Stomach (tissue), 9 donors: Measurements from ENCODE around the gene CALY. TPM values are rescaled to one million over a fixed set of nuclear protein-coding genes. Genes with fewer than 3 reads are reported as not detected.
"Not testable (repeated sequence)": the region's sequence is repeated elsewhere in the genome, so short reads cannot be mapped to it uniquely, and the experiment has no call there.

Experiments used
- DNase-seq, 2 donors: peaks; one replicate each; pipeline versions ENCODE4 v3.0.0 to v3.0.0-alpha.2; 2013 to 2019
- H3K27ac ChIP-seq, 5 donors: fragments of 200-600 bp in 4 of 5; sonication (generic) in 4 of 5; one replicate each; pipeline ENCODE4 v1.5.1; 2013 to 2019; ENCODE audit warnings: mild to moderate bottlenecking in 1 of 5, moderate library complexity in 1 of 5
- H3K27me3 ChIP-seq, 3 donors: fragments of 200-600 bp; sonication (generic); one replicate each; pipeline ENCODE4 v1.5.1; 2017 to 2019; ENCODE audit warnings: mixed run types in 1 of 3
- H3K36me3 ChIP-seq, 4 donors: fragments of 200-600 bp; sonication (generic); 1 replicate in 3 of 4; 2 replicates in 1 of 4; pipeline ENCODE4 v1.5.1; 2016 to 2019
- H3K4me1 ChIP-seq, 4 donors: fragments of 200-600 bp; sonication (generic); one replicate each; pipeline ENCODE4 v1.5.1; 2016 to 2019
- H3K4me3 ChIP-seq, 4 donors: fragments of 200-600 bp; sonication (generic) in 3 of 4; one replicate each; pipeline ENCODE4 v1.5.1; 2016 to 2019; ENCODE audit warnings: mild to moderate bottlenecking in 1 of 4
- H3K9me3 ChIP-seq, 4 donors: fragments of 200-600 bp; sonication (generic); one replicate each; pipeline ENCODE4 v1.5.1; 2016 to 2019
- CTCF ChIP-seq, 7 experiments: fragments of 450-650 bp in 4 of 7; fragments of 200-600 bp in 3 of 7; sonication (generic) in 3 of 7; IDR thresholded peaks; one replicate each; pipeline ENCODE4 v1.5.1; 2016 to 2019; ENCODE audit warnings: antibody characterized with exemption in 7 of 7, control low read depth in 2 of 7, mild to moderate bottlenecking in 1 of 7
- EP300 ChIP-seq: sonication (generic); formaldehyde crosslinking; IDR thresholded peaks from one replicate; pipeline ENCODE4 v1.6.1; 2017; ENCODE audit warnings: antibody characterized with exemption
- POLR2A ChIP-seq, 4 donors: fragments of 450-650 bp; IDR thresholded peaks; one replicate each; pipeline ENCODE4 v1.6.1; 2016; ENCODE audit warnings: antibody characterized with exemption in 4 of 4, control low read depth in 2 of 4, mild to moderate bottlenecking in 1 of 4, moderate library complexity in 1 of 4
- POLR2AphosphoS5 ChIP-seq, 3 donors: sonication (generic); formaldehyde crosslinking; IDR thresholded peaks; one replicate each; pipeline ENCODE4 v1.6.1; 2016; ENCODE audit warnings: antibody characterized with exemption in 3 of 3
- WGBS, 5 donors: extraction: QIAGEN DNeasy Blood & Tissue Kit in 3 of 5; methylation state at CpG; one replicate each; pipeline versions ENCODE4 v1.1.5 to v1.1.7; 2013 to 2018; 5-methylcytosine and 5-hydroxymethylcytosine counted together
- intact Hi-C: fragments of 100-400 bp; cut with DNase I; formaldehyde crosslinking; loops from one replicate; pipeline ENCODE4 v1.15.1; 2023; ENCODE audit warnings: low total_unique reads
- polyA plus RNA-seq, 3 donors: library from polyadenylated mRNA; stranded (reverse); fragments of 200-250 nt; gene quantifications; one replicate each; pipeline ENCODE4 v1.2.3, GENCODE V29; 2013
- total RNA-seq, 5 donors: library from RNA; depleted of rRNA; stranded (reverse); fragments of >200 nt; gene quantifications; one replicate each; pipeline versions ENCODE4 v1.1.0 to v1.2.3, GENCODE V29; 2014 to 2016
- donor health status: healthy with polysubstance abuse.
- donor health status: Bipolar disorder and iron deficiency.
- donor health status: healthy.

CALY gene
- total and polyA plus RNA-seq, 8 donors: 0.44 to 2.6 (median 1.4) TPM; not detected in 4

GRCh38 chr10:133378251-133379096, 41.8 kb upstream of the CALY start:
- no peaks in the 10 kb centered on the region for H3K9me3 ChIP-seq
- peak; percentile 75 to 89 for DNase-seq
- H3K27ac ChIP-seq: peak overlapping the region; percentile 85 to 93 (median 90)
- peak overlapping the region; percentile 75 to 97 (median 82) for H3K4me3 ChIP-seq
- intact Hi-C loops: no loop called here
- TF ChIP-seq CTCF (IDR thresholded peaks at IDR 0.05) (no peak), POLR2A (IDR thresholded peaks at IDR 0.05) (no peak), EP300 (no peak), POLR2AphosphoS5 (IDR thresholded peaks at IDR 0.05) (peak in 1 of 3 donors; percentile 35)
- 0 to 1% (median 0%) methylated on average over 34 to 82 of the region's 90 CpGs for WGBS, 5 donors
- no peaks in the 10 kb centered on the region for H3K27me3 ChIP-seq
- H3K36me3 ChIP-seq: peaks cover 0 to 18% (median 13%) of the 10 kb centered on the region in 4 donors
- H3K4me1 ChIP-seq: peaks cover 21 to 43% (median 41%) of the 10 kb centered on the region in 4 donors

- TF ChIP-seq CTCF (IDR thresholded peaks at IDR 0.05) (no peak), POLR2AphosphoS5 (IDR thresholded peaks at IDR 0.05) (no peak), EP300 (no peak), POLR2A (IDR thresholded peaks at IDR 0.05) (no peak)
- intact Hi-C loops: no loop called here
- no peak for DNase-seq
- peak overlapping the region; percentile 85 to 93 (median 90) for H3K27ac ChIP-seq
- H3K36me3 ChIP-seq: peaks cover 0 to 15% (median 11%) of the 10 kb centered on the region in 4 donors
- H3K4me1 ChIP-seq: peaks cover 21 to 44% (median 41%) of the 10 kb centered on the region in 4 donors
- peak overlapping the region; percentile 75 to 97 (median 82) for H3K4me3 ChIP-seq
- H3K27me3 ChIP-seq: no peaks in the 10 kb centered on the region
- H3K9me3 ChIP-seq: no peaks in the 10 kb centered on the region
- 11 to 29% (median 25%) methylated on average over 7 to 20 of the region's 20 CpGs for WGBS, 5 donors
Observed at GRCh38 chr10:133377818-133378250, 41.1 kb upstream of the CALY start.

- no peaks in the 10 kb centered on the region for H3K27me3 ChIP-seq
- no peak for TF ChIP-seq CTCF (IDR thresholded peaks at IDR 0.05)
- H3K36me3 ChIP-seq: peaks cover 0 to 11% (median 9%) of the 10 kb centered on the region in 4 donors
- peak overlapping the region in 3 of 5 donors; percentile 89 to 93 (median 90) for H3K27ac ChIP-seq
- DNase-seq: no peak
- intact Hi-C loops: no loop called here
- H3K9me3 ChIP-seq: no peaks in the 10 kb centered on the region
- H3K4me3 ChIP-seq: peak overlapping the region in 2 of 4 donors; percentile 86 to 97
- 93 to 94% (median 93%) methylated on average over 18 to 30 of the region's 30 CpGs for WGBS, 5 donors
- H3K4me1 ChIP-seq: peaks cover 25 to 50% (median 46%) of the 10 kb centered on the region in 4 donors
Observed at GRCh38 chr10:133377025-133377817, 40.5 kb upstream of the CALY start.

GRCh38 chr10:133376183-133376582, 39.5 kb upstream of the CALY start:
- H3K36me3 ChIP-seq, intact Hi-C loops: not testable (repeated sequence)
- 92 to 95% (median 92%) methylated on average over 5 of the region's 5 CpGs for WGBS, 5 donors

More at GRCh38 chr10:133376183-133376582, 39.5 kb upstream of the CALY start:
- H3K27ac ChIP-seq, H3K9me3 ChIP-seq, DNase-seq, H3K4me3 ChIP-seq, H3K27me3 ChIP-seq: not testable (repeated sequence)
- peaks cover 31 to 57% (median 51%) of the 10 kb centered on the region in 4 donors for H3K4me1 ChIP-seq
